SU-DHL-6 (cell line): ENCODE measurements around the gene IQCH.

ENCODE experiments used
- EZH2phosphoT487 ChIP-seq: fragments of 200-600 bp; sonication (generic), shearing (Covaris generic); conservative IDR thresholded peaks from 2 replicates; pipeline ENCODE4 v1.6.1; 2018; ENCODE audit warnings: mild to moderate bottlenecking, antibody characterized with exemption, low read length, moderate library complexity, mixed read lengths
- TF ChIP-seq, protein P1 (sequence below): fragments of 200-600 bp; sonication (generic); IDR thresholded peaks from one replicate; pipeline ENCODE4 v1.5.1; 2017; ENCODE audit warnings: antibody characterized with exemption, mild to moderate bottlenecking, low read length, moderate library complexity; ENCODE audit not compliant: insufficient read depth, poor library complexity, severe bottlenecking

DNA sequence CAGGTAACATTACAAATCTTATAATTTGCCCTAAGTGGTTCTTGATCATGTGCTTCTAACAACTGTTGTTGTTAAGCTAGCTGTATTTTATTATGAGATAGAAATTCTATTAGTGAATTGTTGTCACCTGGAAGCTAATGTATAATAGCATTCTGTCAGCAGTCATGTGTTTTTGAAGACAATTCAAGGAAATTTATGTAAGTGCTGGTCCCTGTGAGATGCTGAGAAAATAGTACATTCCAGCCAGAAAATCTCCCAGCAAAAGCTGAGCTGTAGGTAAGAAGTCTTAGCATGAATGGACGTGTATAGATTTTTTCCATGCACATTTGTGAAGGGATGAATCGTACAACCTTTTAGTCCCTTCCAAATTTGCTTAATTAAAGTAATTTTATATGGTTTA is 146.3 kb downstream of the IQCH start:
- TF ChIP-seq, protein P1, sequence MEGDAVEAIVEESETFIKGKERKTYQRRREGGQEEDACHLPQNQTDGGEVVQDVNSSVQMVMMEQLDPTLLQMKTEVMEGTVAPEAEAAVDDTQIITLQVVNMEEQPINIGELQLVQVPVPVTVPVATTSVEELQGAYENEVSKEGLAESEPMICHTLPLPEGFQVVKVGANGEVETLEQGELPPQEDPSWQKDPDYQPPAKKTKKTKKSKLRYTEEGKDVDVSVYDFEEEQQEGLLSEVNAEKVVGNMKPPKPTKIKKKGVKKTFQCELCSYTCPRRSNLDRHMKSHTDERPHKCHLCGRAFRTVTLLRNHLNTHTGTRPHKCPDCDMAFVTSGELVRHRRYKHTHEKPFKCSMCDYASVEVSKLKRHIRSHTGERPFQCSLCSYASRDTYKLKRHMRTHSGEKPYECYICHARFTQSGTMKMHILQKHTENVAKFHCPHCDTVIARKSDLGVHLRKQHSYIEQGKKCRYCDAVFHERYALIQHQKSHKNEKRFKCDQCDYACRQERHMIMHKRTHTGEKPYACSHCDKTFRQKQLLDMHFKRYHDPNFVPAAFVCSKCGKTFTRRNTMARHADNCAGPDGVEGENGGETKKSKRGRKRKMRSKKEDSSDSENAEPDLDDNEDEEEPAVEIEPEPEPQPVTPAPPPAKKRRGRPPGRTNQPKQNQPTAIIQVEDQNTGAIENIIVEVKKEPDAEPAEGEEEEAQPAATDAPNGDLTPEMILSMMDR, result no peak
- no peak for TF ChIP-seq EZH2phosphoT487
